ENCODE results near the gene HMGXB4.

HMGXB4 gene

GRCh38 chr22:35276019-35276418, 18.7 kb downstream of the HMGXB4 start:
- TF ChIP-seq CTCF (IDR thresholded peaks at IDR 0.05; ENCODE audit: low read depth, low read length, missing control alignments) = no peak
- no peak for DNase-seq (ENCODE audit: low read depth)
- no peak overlapping the region for H3K4me3 ChIP-seq (ENCODE audit: low read depth, low read length)

GRCh38 chr22:35288116-35288515, 30.8 kb downstream of the HMGXB4 start:
- TF ChIP-seq CTCF (IDR thresholded peaks at IDR 0.05; ENCODE audit: low read depth, low read length, missing control alignments) = no peak
- H3K4me3 ChIP-seq (ENCODE audit: low read depth, low read length) = no peak overlapping the region
- DNase-seq (ENCODE audit: low read depth) = no peak

GRCh38 chr22:35292786-35293185, 35.5 kb downstream of the HMGXB4 start:
- no peak for TF ChIP-seq CTCF (IDR thresholded peaks at IDR 0.05; ENCODE audit: low read depth, low read length, missing control alignments)
- DNase-seq (ENCODE audit: low read depth) = no peak
- no peak overlapping the region for H3K4me3 ChIP-seq (ENCODE audit: low read depth, low read length)

- DNase-seq (ENCODE audit: low read depth) = no peak
- no peak overlapping the region for H3K4me3 ChIP-seq (ENCODE audit: low read depth, low read length)
- TF ChIP-seq CTCF (IDR thresholded peaks at IDR 0.05; ENCODE audit: low read depth, low read length, missing control alignments) = no peak
Measured at GRCh38 chr22:35296051-35296450, 38.8 kb downstream of the HMGXB4 start.

GRCh38 chr22:35299217-35299672, 42.0 kb downstream of the HMGXB4 start:
- DNase-seq (ENCODE audit: low read depth) = no peak
- peak overlapping the region; percentile 84 for H3K4me3 ChIP-seq (ENCODE audit: low read depth, low read length)
- no peak for TF ChIP-seq CTCF (IDR thresholded peaks at IDR 0.05; ENCODE audit: low read depth, low read length, missing control alignments)

GRCh38 chr22:35299673-35300499, 42.6 kb downstream of the HMGXB4 start, which contains the start of gene TOM1:
Gene TOM1, plus strand, starts transcription at chr22:35299894. Its CDS starts 35 bp downstream, at chr22:35299929.
- H3K4me3 ChIP-seq (ENCODE audit: low read depth, low read length) = peak within 1 kb of the TSS; percentile 84
- TF ChIP-seq CTCF (IDR thresholded peaks at IDR 0.05; ENCODE audit: low read depth, low read length, missing control alignments) = no peak
- peak; percentile 97 for DNase-seq (ENCODE audit: low read depth)

All from GM12864 (cell line).